H1 (cell line): ENCODE measurements around the gene ARNT2. TPM values are rescaled to one million over a fixed set of nuclear protein-coding genes. Genes with fewer than 3 reads are reported as not detected.

Experiments
- FOSL1 ChIP-seq: IDR thresholded peaks from 2 replicates; pipeline ENCODE4 v1.6.1; 2011; ENCODE audit warnings: mild to moderate bottlenecking, low read depth, low read length, moderate library complexity; ENCODE audit not compliant: insufficient read depth
- SUZ12 ChIP-seq: fragments of 200-600 bp; sonication (generic); IDR thresholded peaks from 2 replicates; pipeline ENCODE4 v1.6.1; 2012; ENCODE audit warnings: mild to moderate bottlenecking, inconsistent platforms, low read length, moderate library complexity, mixed read lengths
- polyA plus RNA-seq, 7 experiments: library from polyadenylated mRNA; depleted of rRNA in 3 of 7; stranded (reverse) in 5 of 7; unstranded in 2 of 7; fragments of >200 nt in 5 of 7; fragments of 200-250 nt in 2 of 7; gene quantifications; 1 replicate in 5 of 7; 2 replicates in 1 of 7; 4 replicates in 1 of 7; pipeline versions ENCODE4 v1.2.1 to v1.2.3, GENCODE V29; 2011 to 2013; ENCODE audit warnings: missing spikeins in 2 of 7, mixed read lengths in 2 of 7
- total RNA-seq: library from RNA; stranded (reverse); fragmentation: NEBNext Ultra II Directional; extraction: Animal tissue kit (Norgen Biotek cat#: 25700); gene quantifications from 2 replicates; pipeline ENCODE4 v1.2.1, GENCODE V29; 2021
- TF ChIP-seq, protein P1 (sequence below): IDR thresholded peaks from 2 replicates; pipeline ENCODE4 v1.6.1; 2011; ENCODE audit warnings: low read length, improper control_type of control experiment

The ARNT2 gene
- total and polyA plus RNA-seq, 2 of the 8 experiments (the other 6 are each of a cell fraction or from before 2014, with no cell fraction given), result 9.5 to 14.6 TPM

DNA sequence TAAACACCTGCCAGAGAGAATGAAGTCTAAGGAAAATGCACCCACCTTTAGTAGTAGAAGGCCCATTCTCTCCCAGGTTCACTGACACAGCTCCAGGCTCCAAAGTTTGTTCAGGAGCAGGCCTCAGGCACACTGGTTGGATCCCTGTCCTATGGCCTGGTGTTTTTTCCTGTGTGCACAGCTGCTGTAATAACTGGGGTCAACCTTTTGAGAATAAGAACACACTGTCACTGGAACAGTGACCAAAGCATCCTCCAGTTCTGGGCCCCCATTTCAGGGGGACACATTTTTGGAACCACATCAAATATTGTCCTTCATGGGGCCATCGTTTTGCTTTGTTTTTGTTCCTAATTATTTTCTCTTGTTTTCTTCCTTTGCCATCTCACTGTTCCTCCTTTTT is 95.8 kb downstream of the ARNT2 start (continued):
- TF ChIP-seq FOSL1 (no peak), SUZ12 (no peak)
- TF ChIP-seq, protein P1, sequence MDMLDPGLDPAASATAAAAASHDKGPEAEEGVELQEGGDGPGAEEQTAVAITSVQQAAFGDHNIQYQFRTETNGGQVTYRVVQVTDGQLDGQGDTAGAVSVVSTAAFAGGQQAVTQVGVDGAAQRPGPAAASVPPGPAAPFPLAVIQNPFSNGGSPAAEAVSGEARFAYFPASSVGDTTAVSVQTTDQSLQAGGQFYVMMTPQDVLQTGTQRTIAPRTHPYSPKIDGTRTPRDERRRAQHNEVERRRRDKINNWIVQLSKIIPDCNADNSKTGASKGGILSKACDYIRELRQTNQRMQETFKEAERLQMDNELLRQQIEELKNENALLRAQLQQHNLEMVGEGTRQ, result no peak
